ENCODE data around the gene PRR12. TPM values are rescaled to one million over a fixed set of nuclear protein-coding genes. Genes with fewer than 3 reads are reported as not detected.

Gene PRR12
- total and polyA plus RNA-seq, 9 of the 15 experiments (the other 6 are each of a cell fraction or from before 2014, with no cell fraction given) = 0.01 to 21.1 (median 0.98) TPM

DNA sequence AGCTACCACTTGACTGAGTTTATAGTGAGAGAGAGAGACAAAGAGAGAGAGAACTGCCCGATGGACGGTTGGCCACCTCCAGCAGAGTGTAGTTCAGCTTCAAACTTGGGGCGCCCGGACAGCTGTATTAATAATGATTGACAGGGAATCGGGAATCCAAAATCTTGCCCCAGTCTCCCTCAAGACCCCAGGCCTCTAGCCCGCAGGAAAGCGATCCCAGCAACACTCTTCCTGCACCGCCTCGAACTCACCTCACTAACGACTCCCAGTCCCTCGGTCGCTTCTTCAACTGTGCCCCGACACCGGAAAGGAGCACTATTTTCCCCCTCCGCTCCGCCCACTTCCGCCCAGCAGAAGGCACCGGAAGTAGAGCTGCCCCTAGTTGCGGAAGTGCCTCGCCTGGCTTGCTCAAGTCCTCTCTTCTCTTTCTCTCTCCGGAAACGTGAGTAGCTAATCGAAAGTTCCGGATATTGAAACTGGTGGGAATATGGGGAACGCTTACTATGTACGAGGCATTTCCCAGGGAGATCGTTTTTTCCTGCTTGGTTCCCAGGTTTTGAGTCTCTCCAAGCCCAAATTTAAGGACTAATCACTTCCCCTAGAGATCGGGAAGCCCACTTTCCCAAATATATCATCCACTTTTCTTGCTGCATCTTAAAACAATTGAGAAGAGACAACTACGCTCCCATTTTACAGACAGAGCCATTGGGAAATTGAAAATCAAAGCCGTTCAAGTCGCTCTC is 10.5 kb upstream of the PRR12 start, which contains the start of gene NOSIP (continued):
- TF ChIP-seq, protein P1, sequence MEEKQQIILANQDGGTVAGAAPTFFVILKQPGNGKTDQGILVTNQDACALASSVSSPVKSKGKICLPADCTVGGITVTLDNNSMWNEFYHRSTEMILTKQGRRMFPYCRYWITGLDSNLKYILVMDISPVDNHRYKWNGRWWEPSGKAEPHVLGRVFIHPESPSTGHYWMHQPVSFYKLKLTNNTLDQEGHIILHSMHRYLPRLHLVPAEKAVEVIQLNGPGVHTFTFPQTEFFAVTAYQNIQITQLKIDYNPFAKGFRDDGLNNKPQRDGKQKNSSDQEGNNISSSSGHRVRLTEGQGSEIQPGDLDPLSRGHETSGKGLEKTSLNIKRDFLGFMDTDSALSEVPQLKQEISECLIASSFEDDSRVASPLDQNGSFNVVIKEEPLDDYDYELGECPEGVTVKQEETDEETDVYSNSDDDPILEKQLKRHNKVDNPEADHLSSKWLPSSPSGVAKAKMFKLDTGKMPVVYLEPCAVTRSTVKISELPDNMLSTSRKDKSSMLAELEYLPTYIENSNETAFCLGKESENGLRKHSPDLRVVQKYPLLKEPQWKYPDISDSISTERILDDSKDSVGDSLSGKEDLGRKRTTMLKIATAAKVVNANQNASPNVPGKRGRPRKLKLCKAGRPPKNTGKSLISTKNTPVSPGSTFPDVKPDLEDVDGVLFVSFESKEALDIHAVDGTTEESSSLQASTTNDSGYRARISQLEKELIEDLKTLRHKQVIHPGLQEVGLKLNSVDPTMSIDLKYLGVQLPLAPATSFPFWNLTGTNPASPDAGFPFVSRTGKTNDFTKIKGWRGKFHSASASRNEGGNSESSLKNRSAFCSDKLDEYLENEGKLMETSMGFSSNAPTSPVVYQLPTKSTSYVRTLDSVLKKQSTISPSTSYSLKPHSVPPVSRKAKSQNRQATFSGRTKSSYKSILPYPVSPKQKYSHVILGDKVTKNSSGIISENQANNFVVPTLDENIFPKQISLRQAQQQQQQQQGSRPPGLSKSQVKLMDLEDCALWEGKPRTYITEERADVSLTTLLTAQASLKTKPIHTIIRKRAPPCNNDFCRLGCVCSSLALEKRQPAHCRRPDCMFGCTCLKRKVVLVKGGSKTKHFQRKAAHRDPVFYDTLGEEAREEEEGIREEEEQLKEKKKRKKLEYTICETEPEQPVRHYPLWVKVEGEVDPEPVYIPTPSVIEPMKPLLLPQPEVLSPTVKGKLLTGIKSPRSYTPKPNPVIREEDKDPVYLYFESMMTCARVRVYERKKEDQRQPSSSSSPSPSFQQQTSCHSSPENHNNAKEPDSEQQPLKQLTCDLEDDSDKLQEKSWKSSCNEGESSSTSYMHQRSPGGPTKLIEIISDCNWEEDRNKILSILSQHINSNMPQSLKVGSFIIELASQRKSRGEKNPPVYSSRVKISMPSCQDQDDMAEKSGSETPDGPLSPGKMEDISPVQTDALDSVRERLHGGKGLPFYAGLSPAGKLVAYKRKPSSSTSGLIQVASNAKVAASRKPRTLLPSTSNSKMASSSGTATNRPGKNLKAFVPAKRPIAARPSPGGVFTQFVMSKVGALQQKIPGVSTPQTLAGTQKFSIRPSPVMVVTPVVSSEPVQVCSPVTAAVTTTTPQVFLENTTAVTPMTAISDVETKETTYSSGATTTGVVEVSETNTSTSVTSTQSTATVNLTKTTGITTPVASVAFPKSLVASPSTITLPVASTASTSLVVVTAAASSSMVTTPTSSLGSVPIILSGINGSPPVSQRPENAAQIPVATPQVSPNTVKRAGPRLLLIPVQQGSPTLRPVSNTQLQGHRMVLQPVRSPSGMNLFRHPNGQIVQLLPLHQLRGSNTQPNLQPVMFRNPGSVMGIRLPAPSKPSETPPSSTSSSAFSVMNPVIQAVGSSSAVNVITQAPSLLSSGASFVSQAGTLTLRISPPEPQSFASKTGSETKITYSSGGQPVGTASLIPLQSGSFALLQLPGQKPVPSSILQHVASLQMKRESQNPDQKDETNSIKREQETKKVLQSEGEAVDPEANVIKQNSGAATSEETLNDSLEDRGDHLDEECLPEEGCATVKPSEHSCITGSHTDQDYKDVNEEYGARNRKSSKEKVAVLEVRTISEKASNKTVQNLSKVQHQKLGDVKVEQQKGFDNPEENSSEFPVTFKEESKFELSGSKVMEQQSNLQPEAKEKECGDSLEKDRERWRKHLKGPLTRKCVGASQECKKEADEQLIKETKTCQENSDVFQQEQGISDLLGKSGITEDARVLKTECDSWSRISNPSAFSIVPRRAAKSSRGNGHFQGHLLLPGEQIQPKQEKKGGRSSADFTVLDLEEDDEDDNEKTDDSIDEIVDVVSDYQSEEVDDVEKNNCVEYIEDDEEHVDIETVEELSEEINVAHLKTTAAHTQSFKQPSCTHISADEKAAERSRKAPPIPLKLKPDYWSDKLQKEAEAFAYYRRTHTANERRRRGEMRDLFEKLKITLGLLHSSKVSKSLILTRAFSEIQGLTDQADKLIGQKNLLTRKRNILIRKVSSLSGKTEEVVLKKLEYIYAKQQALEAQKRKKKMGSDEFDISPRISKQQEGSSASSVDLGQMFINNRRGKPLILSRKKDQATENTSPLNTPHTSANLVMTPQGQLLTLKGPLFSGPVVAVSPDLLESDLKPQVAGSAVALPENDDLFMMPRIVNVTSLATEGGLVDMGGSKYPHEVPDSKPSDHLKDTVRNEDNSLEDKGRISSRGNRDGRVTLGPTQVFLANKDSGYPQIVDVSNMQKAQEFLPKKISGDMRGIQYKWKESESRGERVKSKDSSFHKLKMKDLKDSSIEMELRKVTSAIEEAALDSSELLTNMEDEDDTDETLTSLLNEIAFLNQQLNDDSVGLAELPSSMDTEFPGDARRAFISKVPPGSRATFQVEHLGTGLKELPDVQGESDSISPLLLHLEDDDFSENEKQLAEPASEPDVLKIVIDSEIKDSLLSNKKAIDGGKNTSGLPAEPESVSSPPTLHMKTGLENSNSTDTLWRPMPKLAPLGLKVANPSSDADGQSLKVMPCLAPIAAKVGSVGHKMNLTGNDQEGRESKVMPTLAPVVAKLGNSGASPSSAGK (IDR thresholded peaks at IDR 0.05) = no peak
- TF ChIP-seq ZNF764 (CRISPR knock-in tag; IDR thresholded peaks at IDR 0.05; ENCODE audit: low read depth) (no peak), HCFC1 (IDR thresholded peaks at IDR 0.05; ENCODE audit: low read depth, low read length) (peak; percentile 99), KDM2B (CRISPR knock-in tag; IDR thresholded peaks at IDR 0.05) (0 out of 2 replicates have a peak, but pooled peaks have one; percentile 28), SLC30A9 (CRISPR knock-in tag; IDR thresholded peaks at IDR 0.05) (no peak), ZNF3 (CRISPR knock-in tag; IDR thresholded peaks at IDR 0.05) (no peak)
- TF ChIP-seq, protein P2, sequence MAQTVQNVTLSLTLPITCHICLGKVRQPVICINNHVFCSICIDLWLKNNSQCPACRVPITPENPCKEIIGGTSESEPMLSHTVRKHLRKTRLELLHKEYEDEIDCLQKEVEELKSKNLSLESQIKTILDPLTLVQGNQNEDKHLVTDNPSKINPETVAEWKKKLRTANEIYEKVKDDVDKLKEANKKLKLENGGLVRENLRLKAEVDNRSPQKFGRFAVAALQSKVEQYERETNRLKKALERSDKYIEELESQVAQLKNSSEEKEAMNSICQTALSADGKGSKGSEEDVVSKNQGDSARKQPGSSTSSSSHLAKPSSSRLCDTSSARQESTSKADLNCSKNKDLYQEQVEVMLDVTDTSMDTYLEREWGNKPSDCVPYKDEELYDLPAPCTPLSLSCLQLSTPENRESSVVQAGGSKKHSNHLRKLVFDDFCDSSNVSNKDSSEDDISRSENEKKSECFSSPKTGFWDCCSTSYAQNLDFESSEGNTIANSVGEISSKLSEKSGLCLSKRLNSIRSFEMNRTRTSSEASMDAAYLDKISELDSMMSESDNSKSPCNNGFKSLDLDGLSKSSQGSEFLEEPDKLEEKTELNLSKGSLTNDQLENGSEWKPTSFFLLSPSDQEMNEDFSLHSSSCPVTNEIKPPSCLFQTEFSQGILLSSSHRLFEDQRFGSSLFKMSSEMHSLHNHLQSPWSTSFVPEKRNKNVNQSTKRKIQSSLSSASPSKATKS (CRISPR knock-in tag; IDR thresholded peaks at IDR 0.05) = no peak
- TF ChIP-seq, protein P3, sequence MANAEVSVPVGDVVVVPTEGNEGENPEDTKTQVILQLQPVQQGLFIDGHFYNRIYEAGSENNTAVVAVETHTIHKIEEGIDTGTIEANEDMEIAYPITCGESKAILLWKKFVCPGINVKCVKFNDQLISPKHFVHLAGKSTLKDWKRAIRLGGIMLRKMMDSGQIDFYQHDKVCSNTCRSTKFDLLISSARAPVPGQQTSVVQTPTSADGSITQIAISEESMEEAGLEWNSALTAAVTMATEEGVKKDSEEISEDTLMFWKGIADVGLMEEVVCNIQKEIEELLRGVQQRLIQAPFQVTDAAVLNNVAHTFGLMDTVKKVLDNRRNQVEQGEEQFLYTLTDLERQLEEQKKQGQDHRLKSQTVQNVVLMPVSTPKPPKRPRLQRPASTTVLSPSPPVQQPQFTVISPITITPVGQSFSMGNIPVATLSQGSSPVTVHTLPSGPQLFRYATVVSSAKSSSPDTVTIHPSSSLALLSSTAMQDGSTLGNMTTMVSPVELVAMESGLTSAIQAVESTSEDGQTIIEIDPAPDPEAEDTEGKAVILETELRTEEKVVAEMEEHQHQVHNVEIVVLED (CRISPR knock-in tag; IDR thresholded peaks at IDR 0.05) = peak; percentile 63; the same call in 1 of the 2 replicates

Measured in K562 (cell line).